ENCODE data around the gene SAMD4A.

Gene SAMD4A

DNA sequence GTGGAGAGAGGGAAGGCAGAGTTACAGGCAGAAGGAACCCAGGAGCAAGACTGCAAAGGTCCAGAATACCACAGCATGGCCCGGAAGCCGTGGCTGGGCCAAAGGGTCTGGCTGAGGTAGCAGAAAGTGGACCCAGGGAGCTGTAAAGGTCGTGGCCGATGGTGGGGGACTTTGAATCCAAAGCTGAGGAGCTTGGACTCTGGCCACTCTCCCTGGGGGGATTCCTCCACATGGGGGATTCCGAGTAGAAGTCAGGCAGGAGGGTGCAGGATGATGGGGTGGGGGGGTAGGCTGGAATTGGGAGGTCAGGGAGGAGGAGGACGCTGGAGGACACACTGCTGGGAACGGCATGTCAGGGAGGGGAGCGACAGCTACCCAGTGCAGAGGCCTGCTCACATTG, 210.5 kb downstream of the SAMD4A start:
- H3K9me2 ChIP-seq (ENCODE audit: low read depth, low read length): no peaks in the 10 kb centered on the region
- H3K4me3 ChIP-seq (ENCODE audit: low read depth, low read length, poor library complexity, severe bottlenecking): no peak overlapping the region
- no peaks in the 10 kb centered on the region for H3K79me2 ChIP-seq (ENCODE audit: insufficient read depth, low read length)
- TF ChIP-seq, protein P1, sequence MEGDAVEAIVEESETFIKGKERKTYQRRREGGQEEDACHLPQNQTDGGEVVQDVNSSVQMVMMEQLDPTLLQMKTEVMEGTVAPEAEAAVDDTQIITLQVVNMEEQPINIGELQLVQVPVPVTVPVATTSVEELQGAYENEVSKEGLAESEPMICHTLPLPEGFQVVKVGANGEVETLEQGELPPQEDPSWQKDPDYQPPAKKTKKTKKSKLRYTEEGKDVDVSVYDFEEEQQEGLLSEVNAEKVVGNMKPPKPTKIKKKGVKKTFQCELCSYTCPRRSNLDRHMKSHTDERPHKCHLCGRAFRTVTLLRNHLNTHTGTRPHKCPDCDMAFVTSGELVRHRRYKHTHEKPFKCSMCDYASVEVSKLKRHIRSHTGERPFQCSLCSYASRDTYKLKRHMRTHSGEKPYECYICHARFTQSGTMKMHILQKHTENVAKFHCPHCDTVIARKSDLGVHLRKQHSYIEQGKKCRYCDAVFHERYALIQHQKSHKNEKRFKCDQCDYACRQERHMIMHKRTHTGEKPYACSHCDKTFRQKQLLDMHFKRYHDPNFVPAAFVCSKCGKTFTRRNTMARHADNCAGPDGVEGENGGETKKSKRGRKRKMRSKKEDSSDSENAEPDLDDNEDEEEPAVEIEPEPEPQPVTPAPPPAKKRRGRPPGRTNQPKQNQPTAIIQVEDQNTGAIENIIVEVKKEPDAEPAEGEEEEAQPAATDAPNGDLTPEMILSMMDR (IDR thresholded peaks at IDR 0.05; ENCODE audit: low read length): no peak
- no peak for TF ChIP-seq EZH2 (IDR thresholded peaks at IDR 0.05; ENCODE audit: borderline replicate concordance, low read length)
- H3K36me3 ChIP-seq (ENCODE audit: insufficient read depth, low read length): no peaks in the 10 kb centered on the region
- peaks cover 4% of the 10 kb centered on the region for H3K27me3 ChIP-seq (ENCODE audit: insufficient read depth, low read length)
- H3K9me3 ChIP-seq (ENCODE audit: low read length): no peaks in the 10 kb centered on the region
- no peak overlapping the region for H3K4me2 ChIP-seq (ENCODE audit: low read length)
- H3K9ac ChIP-seq (ENCODE audit: low read length): no peak overlapping the region
- no peak overlapping the region for H3K27ac ChIP-seq (ENCODE audit: low read depth, low read length, poor library complexity, severe bottlenecking)
- H4K20me1 ChIP-seq (ENCODE audit: insufficient read depth, low read length): no peaks in the 10 kb centered on the region
- no peaks in the 10 kb centered on the region for H3F3A ChIP-seq (ENCODE audit: insufficient read depth, low read length)
- H3K4me1 ChIP-seq (ENCODE audit: insufficient read depth, low read length, severe bottlenecking): peaks cover 4% of the 10 kb centered on the region
- no peak overlapping the region for H2AFZ ChIP-seq (ENCODE audit: low read length)

DNA sequence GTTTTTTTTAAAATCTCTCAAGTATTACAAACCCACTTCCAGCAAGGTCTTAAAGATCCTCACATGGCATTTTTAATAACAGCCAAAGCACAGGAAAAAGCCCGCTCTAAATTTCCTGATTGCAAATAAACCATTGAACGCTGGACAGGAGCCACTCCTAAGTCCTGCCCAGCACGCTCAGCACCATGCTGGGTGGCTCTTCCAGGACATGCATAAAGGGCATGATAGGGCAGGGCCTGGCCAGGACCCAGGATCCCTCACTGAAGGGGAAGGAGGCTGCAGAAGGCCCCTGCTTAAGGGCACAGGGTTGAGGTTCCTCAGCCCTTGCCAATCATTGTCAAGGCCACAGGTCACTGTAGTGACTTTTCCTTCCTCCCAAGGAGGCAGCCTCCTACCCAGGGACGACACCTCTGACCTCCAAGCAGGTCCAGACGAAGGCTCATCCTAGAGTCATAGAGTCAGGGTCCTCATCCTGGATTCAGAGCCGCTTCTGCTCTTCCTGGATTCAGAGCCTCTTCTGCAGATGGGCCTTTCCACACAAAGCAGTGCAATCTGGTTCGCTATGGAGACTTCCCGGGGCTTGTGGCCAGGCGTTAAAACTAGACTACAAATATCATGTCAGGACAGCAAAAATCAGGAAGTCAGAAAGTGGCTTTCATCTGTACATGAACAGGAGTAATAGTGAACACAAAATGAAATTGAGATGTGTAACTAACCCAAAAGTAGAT, 211.9 kb downstream of the SAMD4A start:
- no peaks in the 10 kb centered on the region for H3K36me3 ChIP-seq (ENCODE audit: insufficient read depth, low read length)
- H3K27me3 ChIP-seq (ENCODE audit: insufficient read depth, low read length): peaks cover 4% of the 10 kb centered on the region; the same call in 1 of the 2 replicates
- H4K20me1 ChIP-seq (ENCODE audit: insufficient read depth, low read length): no peaks in the 10 kb centered on the region
- no peaks in the 10 kb centered on the region for H3K9me3 ChIP-seq (ENCODE audit: low read length)
- H3K4me3 ChIP-seq (ENCODE audit: low read depth, low read length, poor library complexity, severe bottlenecking): no peak overlapping the region
- H3K9ac ChIP-seq (ENCODE audit: low read length): no peak overlapping the region
- H3F3A ChIP-seq (ENCODE audit: insufficient read depth, low read length): no peaks in the 10 kb centered on the region
- H3K27ac ChIP-seq (ENCODE audit: low read depth, low read length, poor library complexity, severe bottlenecking): no peak overlapping the region
- no peak overlapping the region for H2AFZ ChIP-seq (ENCODE audit: low read length)
- no peaks in the 10 kb centered on the region for H3K79me2 ChIP-seq (ENCODE audit: insufficient read depth, low read length)
- no peak for TF ChIP-seq EZH2 (IDR thresholded peaks at IDR 0.05; ENCODE audit: borderline replicate concordance, low read length)
- TF ChIP-seq, protein P1 (IDR thresholded peaks at IDR 0.05; ENCODE audit: low read length): no peak
- H3K9me2 ChIP-seq (ENCODE audit: low read depth, low read length): no peaks in the 10 kb centered on the region
- peaks cover 4% of the 10 kb centered on the region for H3K4me1 ChIP-seq (ENCODE audit: insufficient read depth, low read length, severe bottlenecking)
- H3K4me2 ChIP-seq (ENCODE audit: low read length): no peak overlapping the region

DNA sequence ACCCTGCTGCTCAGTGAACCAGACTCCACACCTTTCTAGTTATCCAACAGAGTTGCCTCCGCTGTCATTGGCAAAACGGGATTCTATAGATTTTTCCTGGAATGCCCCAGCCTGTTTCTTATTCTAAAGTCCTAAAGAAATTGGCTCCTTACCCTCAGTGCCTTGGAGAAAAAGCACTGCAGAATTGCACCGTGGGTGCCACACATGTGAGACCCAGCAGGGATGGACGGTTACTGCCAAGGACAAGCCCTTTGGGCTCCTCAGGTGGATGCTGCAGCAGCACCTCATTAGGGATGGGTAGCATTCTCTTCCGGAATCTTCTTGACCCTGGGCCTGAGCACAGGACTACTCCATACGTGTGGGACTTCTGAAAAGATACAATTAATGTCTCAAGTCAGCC, 214.2 kb downstream of the SAMD4A start:
- no peak overlapping the region for H3K4me3 ChIP-seq (ENCODE audit: low read depth, low read length, poor library complexity, severe bottlenecking)
- H3F3A ChIP-seq (ENCODE audit: insufficient read depth, low read length): no peaks in the 10 kb centered on the region
- H3K4me1 ChIP-seq (ENCODE audit: insufficient read depth, low read length, severe bottlenecking): peaks cover 4% of the 10 kb centered on the region
- H3K79me2 ChIP-seq (ENCODE audit: insufficient read depth, low read length): no peaks in the 10 kb centered on the region
- no peak overlapping the region for H3K9ac ChIP-seq (ENCODE audit: low read length)
- TF ChIP-seq, protein P1 (IDR thresholded peaks at IDR 0.05; ENCODE audit: low read length): no peak
- no peak for TF ChIP-seq EZH2 (IDR thresholded peaks at IDR 0.05; ENCODE audit: borderline replicate concordance, low read length)
- peaks cover 4% of the 10 kb centered on the region; the same call in 1 of the 2 replicates for H3K27me3 ChIP-seq (ENCODE audit: insufficient read depth, low read length)
- no peaks in the 10 kb centered on the region for H3K9me3 ChIP-seq (ENCODE audit: low read length)
- no peaks in the 10 kb centered on the region for H4K20me1 ChIP-seq (ENCODE audit: insufficient read depth, low read length)
- H3K4me2 ChIP-seq (ENCODE audit: low read length): no peak overlapping the region
- no peak overlapping the region for H3K27ac ChIP-seq (ENCODE audit: low read depth, low read length, poor library complexity, severe bottlenecking)
- H2AFZ ChIP-seq (ENCODE audit: low read length): no peak overlapping the region
- H3K9me2 ChIP-seq (ENCODE audit: low read depth, low read length): no peaks in the 10 kb centered on the region
- no peaks in the 10 kb centered on the region for H3K36me3 ChIP-seq (ENCODE audit: insufficient read depth, low read length)

All from OCI-LY1 (cell line).